ENCODE data around the gene CBX1. TPM values are rescaled to one million over a fixed set of nuclear protein-coding genes. Genes with fewer than 3 reads are reported as not detected.
"Not testable (repeated sequence)": the region's sequence is repeated elsewhere in the genome, so short reads cannot be mapped to it uniquely, and the experiment has no call there.

Gene CBX1
- polyA plus RNA-seq, 4 donors, result 158 to 195 (median 184) TPM

GRCh38 chr17:48074322-48075081 lies 26.8 kb downstream of the CBX1 start:
- DNase-seq (ENCODE audit: low read depth in 4 of 4, low spot score in 2 of 4), result peak in 3 of 4 donors; percentile 59 to 72 (median 71)

GRCh38 chr17:48073566-48074094 lies 27.6 kb downstream of the CBX1 start:
- DNase-seq (ENCODE audit: low read depth in 4 of 4, low spot score in 2 of 4), result not testable (repeated sequence)

- DNase-seq (ENCODE audit: low read depth in 4 of 4, low spot score in 2 of 4), result not testable (repeated sequence)
Observed at GRCh38 chr17:48072811-48073210, 28.5 kb downstream of the CBX1 start.

DNA sequence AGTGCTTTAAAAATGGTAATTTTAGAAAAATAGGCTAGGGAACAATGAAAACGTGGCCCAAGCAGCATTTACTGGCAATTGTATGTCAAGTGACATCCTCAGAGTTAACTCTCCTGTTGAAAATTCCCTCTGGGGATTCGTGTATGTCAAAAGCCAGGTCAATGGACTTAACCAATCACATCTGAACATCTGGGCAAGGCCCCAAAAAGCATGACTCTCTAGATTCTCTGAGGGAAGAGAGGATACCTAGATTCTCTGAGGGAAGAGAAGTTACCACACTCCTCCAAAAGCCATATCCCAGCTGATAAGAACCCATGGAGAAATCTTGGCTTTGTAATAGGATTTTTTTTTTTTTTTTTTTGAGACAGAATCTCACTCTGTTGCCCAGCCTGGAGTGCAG lies 29.6 kb downstream of the CBX1 start:
- DNase-seq (ENCODE audit: low read depth in 4 of 4, low spot score in 2 of 4), result no peak

DNA sequence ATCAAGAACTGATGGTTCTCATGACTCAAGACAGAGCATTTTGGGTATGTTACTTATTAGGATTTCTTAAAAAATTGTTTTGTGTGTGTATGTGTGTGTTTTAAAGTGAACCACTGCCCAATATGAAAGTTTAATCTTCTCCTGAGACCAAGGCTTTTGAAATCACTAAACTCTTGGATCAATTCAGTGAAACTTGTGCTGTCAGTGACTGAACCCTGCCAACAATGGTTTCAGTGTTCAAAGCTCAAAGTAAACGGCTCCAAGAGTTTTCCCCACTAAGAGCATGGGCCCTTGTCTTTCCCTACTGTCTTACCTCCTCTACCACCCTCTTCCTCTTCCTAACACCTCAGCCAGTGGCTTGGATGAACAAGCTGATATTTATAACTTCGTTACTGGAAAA lies 31.1 kb downstream of the CBX1 start:
- DNase-seq (ENCODE audit: low read depth in 4 of 4, low spot score in 2 of 4), result no peak

DNA sequence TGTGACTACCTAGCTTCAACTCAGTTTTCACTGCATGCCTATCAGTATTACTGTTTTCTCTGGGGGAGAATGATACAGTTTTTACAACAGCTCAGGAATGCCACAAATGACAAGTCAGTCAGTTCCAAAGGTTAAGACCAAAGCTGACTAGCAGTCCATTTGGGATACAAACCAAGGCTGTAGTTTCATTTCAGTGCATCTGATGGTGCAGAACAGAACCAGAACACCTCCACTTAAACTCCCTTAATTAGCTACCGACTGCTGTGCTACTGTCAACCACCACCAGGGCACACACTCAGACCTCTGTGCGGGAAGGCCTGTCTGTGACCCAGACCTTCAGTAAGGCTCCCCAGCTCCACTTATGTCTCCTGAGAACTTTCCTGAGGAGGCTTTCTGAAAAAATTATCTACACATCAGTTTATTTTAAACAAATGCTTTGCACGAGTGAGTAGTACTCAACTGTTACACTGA lies 32.8 kb downstream of the CBX1 start:
- DNase-seq (ENCODE audit: low read depth in 4 of 4, low spot score in 2 of 4), result no peak

GRCh38 chr17:48067808-48068207 lies 33.5 kb downstream of the CBX1 start:
- DNase-seq (ENCODE audit: low read depth in 4 of 4, low spot score in 2 of 4), result not testable (repeated sequence)

DNA sequence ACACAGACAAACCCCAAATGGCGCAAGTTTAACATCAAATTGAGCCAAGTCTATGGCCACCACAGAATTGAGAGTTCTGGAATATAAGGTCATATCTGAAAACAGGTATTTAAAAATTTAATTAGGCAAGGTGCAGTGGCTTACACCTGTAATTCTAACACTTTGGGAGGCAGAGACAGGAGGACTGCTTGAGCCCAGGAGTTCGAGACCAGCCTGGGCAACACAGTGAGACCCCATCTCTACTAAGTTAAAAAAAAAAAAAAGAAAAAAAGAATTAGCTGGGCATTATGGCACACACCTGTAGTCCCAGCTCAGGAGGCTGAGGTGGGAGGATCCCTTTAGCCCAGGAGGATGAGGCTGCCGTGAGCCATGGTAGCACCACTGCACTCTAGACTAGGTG lies 34.0 kb downstream of the CBX1 start:
- no peak for DNase-seq (ENCODE audit: low read depth in 4 of 4, low spot score in 2 of 4)

GRCh38 chr17:48066656-48067055 lies 34.6 kb downstream of the CBX1 start:
- no peak for DNase-seq (ENCODE audit: low read depth in 4 of 4, low spot score in 2 of 4)

- no peak for DNase-seq (ENCODE audit: low read depth in 4 of 4, low spot score in 2 of 4)
Observed at GRCh38 chr17:48066192-48066591, 35.1 kb downstream of the CBX1 start.

DNA sequence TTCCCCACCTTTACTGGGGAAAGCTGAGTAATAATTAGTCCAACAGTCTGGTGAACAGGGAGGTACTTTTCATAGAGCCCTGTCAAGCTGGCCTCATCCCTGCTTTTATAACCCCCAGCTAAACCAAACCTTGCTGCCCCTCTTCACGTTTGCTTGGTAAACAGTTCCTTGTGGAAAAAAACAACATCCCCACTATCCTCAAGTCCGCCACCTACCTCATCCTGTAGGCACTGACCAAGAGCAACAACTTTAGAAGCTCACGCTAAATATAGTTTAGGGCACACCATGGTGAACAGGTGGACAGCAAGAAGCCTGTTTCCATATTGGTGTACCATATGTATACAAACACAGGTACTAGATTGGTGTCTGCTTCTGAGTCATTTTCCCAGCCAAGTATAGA lies 36.6 kb downstream of the CBX1 start:
- DNase-seq (ENCODE audit: low read depth in 4 of 4, low spot score in 2 of 4), result no peak

- DNase-seq (ENCODE audit: low read depth in 4 of 4, low spot score in 2 of 4), result no peak
Observed at GRCh38 chr17:48062273-48062672, 39.0 kb downstream of the CBX1 start.

DNA sequence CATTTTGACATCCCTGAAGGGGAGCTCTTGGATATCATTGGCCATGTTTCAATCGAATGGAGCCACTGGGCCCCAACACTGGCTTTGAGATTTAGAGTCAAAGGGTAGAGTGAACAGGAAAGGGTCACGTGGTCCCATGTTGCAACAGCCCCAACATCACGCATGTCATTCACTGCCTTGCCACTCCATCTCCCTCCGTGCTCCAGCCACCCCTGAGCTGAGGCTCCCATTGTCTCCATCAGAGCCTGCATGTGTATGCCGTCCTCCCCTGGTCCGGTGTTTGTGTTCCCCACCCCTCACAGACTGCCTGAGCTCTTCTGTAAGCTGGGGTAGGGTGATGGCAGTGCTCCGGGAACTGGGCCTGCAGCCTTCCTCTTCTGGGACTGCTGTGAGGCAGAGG lies 41.0 kb downstream of the CBX1 start:
- no peak for DNase-seq (ENCODE audit: low read depth in 4 of 4, low spot score in 2 of 4)

DNA sequence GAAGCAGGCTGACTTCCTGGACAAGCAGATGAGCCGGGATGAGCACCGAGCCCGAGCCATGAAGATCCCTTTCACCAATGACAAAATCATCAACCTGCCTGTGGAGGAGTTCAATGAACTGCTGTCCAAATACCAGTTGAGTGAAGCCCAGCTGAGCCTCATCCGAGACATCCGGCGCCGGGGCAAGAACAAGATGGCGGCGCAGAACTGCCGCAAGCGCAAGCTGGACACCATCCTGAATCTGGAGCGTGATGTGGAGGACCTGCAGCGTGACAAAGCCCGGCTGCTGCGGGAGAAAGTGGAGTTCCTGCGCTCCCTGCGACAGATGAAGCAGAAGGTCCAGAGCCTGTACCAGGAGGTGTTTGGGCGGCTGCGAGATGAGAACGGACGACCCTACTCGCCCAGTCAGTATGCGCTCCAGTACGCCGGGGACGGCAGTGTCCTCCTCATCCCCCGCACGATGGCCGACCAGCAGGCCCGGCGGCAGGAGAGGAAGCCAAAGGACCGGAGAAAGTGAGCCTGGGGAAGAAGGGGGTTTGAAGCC lies 42.1 kb downstream of the CBX1 start:
- DNase-seq (ENCODE audit: low read depth in 4 of 4, low spot score in 2 of 4), result no peak

DNA sequence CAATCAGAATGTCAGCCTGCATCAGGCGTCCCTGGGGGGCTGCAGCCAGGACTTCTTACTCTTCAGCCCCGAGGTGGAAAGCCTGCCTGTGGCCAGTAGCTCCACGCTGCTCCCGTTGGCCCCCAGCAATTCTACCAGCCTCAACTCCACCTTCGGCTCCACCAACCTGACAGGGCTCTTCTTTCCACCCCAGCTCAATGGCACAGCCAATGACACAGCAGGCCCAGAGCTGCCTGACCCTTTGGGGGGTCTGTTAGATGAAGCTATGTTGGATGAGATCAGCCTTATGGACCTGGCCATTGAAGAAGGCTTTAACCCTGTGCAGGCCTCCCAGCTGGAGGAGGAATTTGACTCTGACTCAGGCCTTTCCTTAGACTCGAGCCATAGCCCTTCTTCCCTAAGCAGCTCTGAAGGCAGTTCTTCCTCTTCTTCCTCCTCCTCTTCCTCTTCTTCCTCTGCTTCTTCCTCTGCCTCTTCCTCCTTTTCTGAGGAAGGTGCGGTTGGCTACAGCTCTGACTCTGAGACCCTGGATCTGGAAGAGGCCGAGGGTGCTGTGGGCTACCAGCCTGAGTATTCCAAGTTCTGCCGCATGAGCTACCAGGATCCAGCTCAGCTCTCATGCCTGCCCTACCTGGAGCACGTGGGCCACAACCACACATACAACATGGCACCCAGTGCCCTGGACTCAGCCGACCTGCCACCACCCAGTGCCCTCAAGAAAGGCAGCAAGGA lies 42.7 kb downstream of the CBX1 start:
- DNase-seq (ENCODE audit: low read depth in 4 of 4, low spot score in 2 of 4), result no peak

GRCh38 chr17:48057626-48058025 lies 43.7 kb downstream of the CBX1 start:
- DNase-seq (ENCODE audit: low read depth in 4 of 4, low spot score in 2 of 4), result no peak

DNA sequence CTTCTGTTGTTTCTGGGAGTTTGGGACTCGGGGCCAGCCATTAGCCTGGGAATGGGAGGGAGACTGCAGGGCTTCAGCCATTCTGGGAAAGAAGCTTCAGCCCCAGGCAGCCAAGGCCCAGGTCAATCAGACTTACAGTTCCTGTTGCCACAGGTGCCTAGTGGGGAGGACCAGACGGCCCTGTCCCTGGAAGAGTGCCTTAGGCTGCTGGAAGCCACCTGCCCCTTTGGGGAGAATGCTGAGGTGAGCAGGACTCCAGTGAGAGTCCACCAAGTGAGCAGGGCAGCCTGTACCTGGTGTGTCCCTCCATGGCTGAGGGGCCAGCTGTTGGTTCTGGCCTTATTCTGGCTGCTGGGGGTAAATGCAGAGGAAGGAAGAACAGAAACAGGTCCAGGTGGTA lies 44.4 kb downstream of the CBX1 start:
- DNase-seq (ENCODE audit: low read depth in 4 of 4, low spot score in 2 of 4), result no peak

DNA sequence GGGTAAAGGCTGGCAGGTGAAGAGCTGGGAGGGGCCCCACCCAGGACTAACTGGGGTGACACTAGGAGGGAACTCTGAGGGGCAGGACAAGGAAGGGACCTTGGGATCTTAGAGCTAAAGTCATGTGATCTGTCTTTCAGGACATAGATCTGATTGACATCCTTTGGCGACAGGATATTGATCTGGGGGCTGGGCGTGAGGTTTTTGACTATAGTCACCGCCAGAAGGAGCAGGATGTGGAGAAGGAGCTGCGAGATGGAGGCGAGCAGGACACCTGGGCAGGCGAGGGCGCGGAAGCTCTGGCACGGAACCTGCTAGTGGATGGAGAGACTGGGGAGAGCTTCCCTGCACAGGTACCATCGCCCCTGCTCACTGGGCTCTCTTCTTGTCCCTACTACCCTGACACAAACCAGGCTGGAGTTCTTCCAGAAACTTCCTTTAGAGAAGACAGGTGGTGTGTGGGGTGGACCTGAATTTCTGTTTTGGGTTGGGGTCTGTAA lies 45.0 kb downstream of the CBX1 start:
- no peak for DNase-seq (ENCODE audit: low read depth in 4 of 4, low spot score in 2 of 4)

DNA sequence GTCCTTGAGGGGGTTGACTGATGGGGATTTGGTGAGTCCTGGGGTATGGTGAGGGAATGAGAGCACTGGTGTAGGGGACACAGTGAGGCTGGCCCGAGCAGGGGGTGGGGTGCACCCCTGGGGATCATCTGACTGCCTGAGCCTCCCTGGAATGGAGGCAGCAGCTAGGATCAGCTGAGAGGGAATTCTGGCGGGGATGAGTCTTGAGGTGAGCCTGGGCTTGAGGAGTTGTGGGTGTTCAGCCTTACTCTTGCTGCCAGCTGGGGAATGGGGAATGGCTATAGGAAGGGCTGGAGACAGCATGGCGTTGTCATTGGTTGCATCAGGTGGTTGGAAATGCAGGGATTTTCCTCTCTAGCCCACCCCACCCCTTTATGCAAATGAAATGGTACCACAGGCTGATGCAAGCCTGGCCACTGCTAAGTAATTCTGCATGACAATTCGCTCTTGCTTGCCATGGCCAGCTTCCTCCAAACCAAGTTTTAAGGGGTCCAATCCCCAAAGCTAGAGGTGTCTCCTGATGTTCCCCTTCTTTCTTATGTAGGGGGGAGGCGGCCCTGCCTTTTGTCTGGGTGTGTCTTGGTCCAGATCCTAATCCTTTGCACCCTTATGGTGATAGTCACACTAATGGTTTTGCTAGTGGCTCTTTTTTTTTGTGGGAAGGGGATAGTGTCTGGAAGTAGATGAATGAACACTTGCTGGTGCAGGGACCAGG lies 45.6 kb downstream of the CBX1 start:
- DNase-seq (ENCODE audit: low read depth in 4 of 4, low spot score in 2 of 4), result no peak
